Measurements from ENCODE around the gene SORCS1.

DNA sequence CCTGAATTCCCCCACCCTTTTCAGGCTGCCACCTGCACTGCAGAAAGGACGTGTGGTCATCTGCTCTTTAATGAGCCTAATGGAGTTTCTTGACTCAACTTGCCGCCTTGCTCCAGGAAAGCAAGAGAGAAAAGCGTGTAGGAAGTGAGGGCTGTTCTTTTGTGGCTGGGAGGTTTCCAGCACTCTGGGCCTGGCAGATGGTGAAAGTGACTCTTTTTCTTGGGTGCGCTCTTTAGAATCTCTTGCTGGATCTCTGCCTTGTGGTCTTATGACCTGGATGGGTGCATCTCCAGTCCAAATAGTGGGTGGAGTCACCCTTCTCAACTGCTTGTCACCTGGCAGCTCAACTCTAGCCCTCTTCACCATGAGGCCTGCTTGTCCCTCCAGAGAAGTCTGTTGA lies 244.0 kb downstream of the SORCS1 start:
- TF ChIP-seq CTCF (IDR thresholded peaks at IDR 0.05; ENCODE audit: insufficient read depth, low read length, poor library complexity, severe bottlenecking) (no peak), EZH2phosphoT487 (conservative IDR thresholded peaks at IDR 0.05; ENCODE audit: low read length) (no peak)
